ENCODE measurements around the gene ATCAY.
"Not testable (repeated sequence)": the region's sequence is repeated elsewhere in the genome, so short reads cannot be mapped to it uniquely, and the experiment has no call there.

ATCAY gene

DNA sequence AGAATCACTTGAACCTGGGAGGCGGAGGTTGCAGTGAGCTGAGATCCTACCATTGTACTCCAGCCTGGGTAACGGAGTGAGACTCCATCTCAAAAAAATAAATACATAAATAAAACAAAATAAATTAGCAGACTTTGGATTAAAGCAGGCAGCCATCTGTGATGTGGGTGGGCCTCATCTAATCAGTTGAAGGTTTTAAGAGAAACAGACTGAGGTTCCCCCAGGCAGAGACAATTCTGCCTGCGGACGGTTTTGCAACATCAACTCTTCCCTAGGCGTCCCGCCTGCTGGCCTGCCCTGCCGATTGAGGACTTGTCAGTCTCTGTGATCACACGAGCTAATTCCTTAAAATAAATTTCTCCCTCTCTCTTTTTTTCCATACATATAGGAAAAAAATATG lies 23.7 kb downstream of the ATCAY start:
- no peak for DNase-seq

GRCh38 chr19:3907626-3908265 lies 27.3 kb downstream of the ATCAY start:
- no peak for DNase-seq

DNA sequence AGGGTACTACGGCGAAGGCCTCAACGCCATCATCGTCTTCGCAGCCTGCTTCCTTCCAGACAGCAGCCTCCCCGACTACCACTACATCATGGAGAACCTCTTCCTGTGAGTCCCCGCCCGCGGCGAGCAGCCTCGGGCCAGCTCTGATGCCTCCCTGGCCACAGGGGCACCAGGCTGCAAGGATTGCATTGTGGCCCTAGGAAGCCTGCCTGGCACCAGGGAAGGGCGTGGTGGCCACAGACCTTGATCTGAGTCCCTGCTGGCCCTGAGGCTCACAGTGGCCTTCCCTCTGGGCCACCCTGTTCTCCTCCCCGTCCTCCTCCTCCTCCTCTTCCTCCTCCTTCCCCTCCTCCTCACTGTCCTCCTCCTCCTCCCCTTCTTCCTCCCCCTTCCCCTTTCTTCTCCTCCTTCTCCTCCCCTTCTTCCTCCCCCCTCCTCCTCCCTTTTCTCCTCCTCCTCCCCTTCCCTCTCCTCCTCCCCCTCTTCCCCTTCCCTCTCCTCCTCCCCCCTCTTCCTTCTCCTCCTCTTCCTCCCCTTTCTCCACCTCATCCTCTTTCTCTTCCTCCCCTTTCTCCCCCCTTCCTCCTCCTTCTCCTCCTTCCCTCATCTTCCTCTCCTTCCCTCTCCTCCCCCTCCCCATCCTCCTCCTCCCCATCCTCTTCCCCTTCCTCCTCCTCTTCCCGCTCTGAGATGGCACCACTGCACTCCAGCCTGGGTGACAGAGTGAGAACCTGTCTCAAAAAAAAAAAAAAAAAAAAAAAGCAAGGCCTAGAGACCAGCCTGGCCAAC lies 28.0 kb downstream of the ATCAY start:
- no peak for DNase-seq

DNA sequence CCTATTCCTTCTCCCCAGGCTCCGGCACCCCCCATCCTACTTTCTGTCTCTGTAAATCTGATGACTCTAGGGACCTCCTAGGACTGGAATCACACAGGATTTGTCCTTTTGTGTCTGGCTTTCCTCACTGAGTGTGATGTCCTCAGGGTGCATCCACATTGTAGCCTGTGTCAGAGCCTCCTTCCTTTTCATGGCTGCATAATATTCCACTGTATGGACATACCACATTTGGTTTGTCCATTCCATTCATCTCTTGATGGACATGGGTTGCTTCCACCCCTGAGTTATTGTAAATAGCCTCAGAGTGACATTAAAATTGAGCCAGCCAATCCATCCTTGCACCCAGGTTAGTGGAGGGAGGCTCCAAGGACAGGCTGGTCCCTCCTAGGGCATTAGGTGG lies 29.6 kb downstream of the ATCAY start:
- no peak for DNase-seq

GRCh38 chr19:3914199-3914598 lies 33.7 kb downstream of the ATCAY start:
- DNase-seq = no peak

GRCh38 chr19:3916033-3916432 lies 35.5 kb downstream of the ATCAY start:
- DNase-seq = no peak

DNA sequence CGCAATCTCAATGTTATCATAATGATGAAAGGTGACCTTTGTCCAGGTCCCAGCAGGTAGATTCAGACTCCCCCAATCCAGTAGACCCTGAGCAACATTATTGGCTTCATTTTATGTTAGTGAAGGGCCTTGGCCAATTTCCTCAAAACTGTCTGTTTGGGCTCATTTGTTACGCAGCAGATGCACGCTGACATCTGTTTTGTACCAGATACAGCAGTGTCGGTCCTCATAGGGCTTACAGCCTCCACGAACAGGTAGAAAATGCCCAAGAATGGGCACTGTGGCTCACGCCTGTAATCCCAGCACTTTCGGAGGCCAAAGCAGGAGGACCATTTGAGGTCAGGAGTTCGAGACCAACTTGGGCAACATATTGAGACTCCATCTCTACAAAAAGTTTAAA lies 39.3 kb downstream of the ATCAY start:
- DNase-seq = no peak

DNA sequence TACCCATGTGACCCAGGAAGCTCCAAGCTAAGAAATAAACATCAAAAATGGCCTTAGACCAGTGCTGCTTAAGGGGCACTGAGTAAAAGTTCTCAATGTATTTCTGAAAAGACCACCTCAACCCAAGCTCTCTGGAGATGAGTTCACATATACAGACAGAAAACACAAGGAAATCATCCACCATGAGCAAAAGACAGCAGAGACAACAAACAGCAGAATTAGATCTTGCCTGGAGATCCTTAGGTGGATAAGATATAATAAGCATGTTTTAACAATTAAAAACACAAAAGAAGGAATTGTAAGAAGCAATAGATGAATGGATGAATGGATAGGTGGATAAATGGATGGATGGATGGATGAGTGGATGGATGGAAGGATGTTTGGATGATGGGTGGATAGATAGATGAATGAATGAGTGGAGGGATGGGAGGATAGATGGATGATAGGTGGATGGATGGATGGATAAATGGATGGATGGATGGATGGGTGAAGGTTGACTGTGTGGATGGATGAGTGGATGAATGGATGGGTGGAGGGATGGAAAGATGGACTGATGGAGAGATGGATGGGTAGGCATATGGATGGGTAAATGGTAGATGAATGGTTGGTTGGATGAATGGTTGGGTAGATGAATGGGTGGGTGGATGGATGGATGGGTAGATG lies 42.7 kb downstream of the ATCAY start:
- no peak for DNase-seq

- DNase-seq = no peak
Observed at GRCh38 chr19:3923912-3924311, 43.4 kb downstream of the ATCAY start.

GRCh38 chr19:3931041-3931440 lies 50.6 kb downstream of the ATCAY start:
- no peak for DNase-seq

- no peak for DNase-seq
Observed at GRCh38 chr19:3932931-3933810, 52.7 kb downstream of the ATCAY start, which contains the start of gene NMRK2. NMRK2 (plus strand) TSS chr19:3933069; CDS start chr19:3933672, 603 bp downstream.

- DNase-seq = no peak
Observed at GRCh38 chr19:3936506-3937442, 56.3 kb downstream of the ATCAY start.

- DNase-seq = not testable (repeated sequence)
Observed at GRCh38 chr19:3938300-3938950, 57.9 kb downstream of the ATCAY start.

DNA sequence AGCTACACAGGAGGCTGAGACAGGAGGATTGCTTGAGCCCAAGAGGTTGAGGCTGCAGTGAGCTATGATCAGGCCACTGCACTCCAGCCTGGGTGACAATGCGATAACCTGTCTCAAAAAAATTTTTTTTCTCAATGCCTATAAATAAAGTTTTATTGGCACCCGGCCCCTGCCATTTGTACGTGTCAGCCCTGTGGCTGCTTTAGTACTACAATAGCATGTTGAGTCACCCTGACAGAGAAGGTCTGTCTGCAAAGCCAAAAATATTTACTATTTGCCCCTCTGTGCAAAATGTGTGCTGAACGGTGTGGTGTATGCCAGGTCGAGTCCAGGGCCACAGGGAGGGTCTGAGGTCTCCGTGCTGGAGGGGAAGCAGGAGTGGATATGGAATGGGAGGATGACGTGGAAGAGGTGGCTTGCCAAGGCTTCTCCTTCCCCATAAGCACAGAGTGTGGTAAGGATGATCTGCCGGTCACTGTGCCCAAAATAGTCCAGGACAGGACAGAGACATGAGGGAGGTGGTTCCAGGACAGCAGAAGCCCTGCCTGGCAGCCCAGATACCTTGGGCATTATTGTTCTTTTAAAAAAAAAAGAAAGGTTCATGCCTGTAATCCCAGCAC lies 62.4 kb downstream of the ATCAY start:
- no peak for DNase-seq

GRCh38 chr19:3944018-3944721 lies 63.7 kb downstream of the ATCAY start:
- DNase-seq = no peak

- DNase-seq = no peak
Observed at GRCh38 chr19:3945838-3946237, 65.4 kb downstream of the ATCAY start.

DNA sequence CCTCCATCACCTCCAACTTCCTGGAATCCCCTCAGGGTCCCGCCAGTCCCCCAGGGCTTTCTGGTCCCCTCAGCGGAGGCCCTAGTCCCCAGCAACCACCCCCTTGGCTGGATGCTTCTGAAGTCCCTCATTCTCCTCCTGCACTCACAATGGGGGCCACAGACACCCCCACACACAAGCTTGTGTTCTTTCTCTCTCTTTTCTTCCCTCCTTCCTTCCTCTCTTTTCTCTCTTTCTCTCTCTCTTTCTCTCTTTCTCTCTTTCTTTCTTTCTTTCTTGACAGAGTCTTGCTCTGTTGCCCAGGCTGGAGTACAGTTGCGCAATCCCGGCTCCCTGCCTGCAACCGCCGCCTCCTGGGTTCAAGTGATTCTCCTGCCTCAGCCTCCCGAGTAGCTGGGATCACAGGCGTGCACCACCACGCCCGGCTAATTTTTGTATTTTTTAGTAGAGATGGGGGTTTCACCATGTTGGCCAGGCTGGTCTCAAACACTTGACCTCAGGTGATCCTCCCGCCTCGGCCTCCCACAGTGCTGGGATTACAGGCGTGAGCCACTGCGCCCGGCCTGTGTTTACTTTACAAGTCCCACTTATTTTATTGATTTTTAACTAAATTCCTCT lies 66.9 kb downstream of the ATCAY start:
- DNase-seq = not testable (repeated sequence)

DNA sequence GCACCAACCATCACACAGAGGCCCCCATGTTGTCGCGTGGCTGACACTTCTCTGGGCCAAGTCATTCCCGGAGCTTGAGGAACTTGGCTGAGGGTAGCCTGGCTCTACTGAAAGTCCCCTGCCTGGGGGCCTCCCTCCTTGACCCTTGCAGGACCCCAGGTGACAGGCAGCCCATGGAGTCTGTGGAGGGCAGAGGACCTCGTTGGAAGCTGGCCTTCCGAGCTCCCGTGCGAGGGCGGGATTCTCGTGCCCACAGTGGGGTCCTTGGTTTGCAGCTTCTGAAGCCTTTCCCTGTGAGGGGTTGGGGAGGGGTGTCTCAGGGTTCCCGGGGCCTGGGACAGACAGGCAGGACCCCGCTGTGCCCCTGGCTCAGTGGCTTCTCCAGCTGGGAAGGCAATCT lies 68.8 kb downstream of the ATCAY start:
- no peak for DNase-seq

- no peak for DNase-seq
Observed at GRCh38 chr19:3949997-3950859, 69.7 kb downstream of the ATCAY start.

All from NCI-H2029 treated with DMSO at 0.1 percent for 48 hours (cell line).